VCaP (cell line): ENCODE data around the gene NEK4.
"Not testable (repeated sequence)": the region's sequence is repeated elsewhere in the genome, so short reads cannot be mapped to it uniquely, and the experiment has no call there.

Experiments used
- H3K27ac ChIP-seq: fragments of 450-650 bp; 2 replicates; pipeline ENCODE4 v1.5.1; 2017
- CTCF ChIP-seq: fragments of 450-650 bp; conservative IDR thresholded peaks from 2 replicates; pipeline ENCODE4 v1.5.1; 2017; ENCODE audit warnings: mild to moderate bottlenecking, moderate library complexity

Gene NEK4

DNA sequence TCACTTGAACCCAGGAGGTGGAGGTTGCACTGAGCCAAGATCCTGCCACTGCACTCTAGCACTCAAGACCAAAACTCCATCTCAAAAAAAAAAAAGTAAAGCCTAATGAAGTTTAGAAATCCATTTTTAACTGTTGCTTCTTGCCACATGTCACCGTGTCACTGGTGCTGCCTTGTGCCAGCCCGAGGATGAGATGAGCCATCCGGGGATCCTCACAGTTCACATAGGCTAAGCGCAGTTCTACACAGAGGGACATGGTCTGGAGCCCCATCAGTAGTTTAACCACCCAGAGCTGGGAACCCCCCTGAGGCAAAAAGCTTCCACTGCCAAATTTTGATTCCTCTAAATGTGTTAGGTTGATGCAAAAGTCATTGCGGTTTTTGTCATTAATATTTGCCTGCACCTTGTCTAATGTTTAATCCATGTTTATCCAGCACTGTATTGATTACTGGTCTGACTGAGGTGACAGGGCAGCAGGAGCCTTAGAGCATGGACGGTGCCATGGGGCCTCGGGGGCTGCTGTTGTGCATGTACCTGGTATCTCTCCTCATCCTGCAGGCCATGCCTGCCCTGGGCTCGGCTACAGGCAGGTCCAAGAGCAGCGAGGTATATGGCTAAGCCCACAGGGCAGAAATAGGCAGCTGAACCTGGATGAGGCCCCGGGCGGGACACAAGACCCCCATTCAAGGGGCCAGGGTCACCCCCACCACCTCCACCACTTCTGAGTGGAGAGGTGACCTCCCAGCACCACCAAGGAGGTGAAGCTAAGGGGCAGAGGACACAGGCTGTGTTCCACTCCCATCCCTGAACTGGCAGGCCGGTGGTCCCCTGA is 6.6 kb upstream of the NEK4 start, which contains the start of gene ITIH1:
TSS of gene ITIH1 (plus strand) at position 473 of the 832 bp plus-strand sequence. CDS start at position 490, 17 bp downstream.
- H3K27ac ChIP-seq, result no peak within 1 kb of the TSS

GRCh38 chr3:52776486-52776885 is 5.7 kb upstream of the NEK4 start:
- H3K27ac ChIP-seq, result not testable (repeated sequence)

More for the DNA sequence above, 6.6 kb upstream of the NEK4 start, which contains the start of gene ITIH1:
- TF ChIP-seq CTCF, result no peak

DNA sequence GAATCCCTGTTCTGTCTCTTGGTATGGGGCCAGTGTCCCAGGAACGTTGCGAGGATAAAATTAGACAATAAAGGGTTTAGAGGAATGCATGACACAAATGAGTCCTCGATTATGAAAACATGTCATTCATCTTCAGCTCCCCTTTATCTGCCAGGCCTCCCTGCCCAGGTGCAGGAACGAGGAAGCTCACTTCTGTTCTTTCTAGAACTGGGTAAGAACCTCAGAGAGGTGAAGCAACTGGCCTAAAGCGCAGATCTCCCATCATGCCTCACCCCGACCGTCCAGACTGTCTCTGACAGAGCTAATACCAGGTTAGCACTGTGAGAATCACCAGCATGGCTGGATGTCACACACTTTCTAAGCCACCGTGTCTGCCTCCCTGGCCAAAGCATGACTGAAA is 5.1 kb upstream of the NEK4 start:
- no peak for TF ChIP-seq CTCF
- no peak overlapping the region; the same call in 1 of the 2 replicates for H3K27ac ChIP-seq

GRCh38 chr3:52774901-52775864 is 4.4 kb upstream of the NEK4 start:
- H3K27ac ChIP-seq, result peak overlapping the region; percentile 13; the same call in 1 of the 2 replicates
- TF ChIP-seq CTCF, result no peak

DNA sequence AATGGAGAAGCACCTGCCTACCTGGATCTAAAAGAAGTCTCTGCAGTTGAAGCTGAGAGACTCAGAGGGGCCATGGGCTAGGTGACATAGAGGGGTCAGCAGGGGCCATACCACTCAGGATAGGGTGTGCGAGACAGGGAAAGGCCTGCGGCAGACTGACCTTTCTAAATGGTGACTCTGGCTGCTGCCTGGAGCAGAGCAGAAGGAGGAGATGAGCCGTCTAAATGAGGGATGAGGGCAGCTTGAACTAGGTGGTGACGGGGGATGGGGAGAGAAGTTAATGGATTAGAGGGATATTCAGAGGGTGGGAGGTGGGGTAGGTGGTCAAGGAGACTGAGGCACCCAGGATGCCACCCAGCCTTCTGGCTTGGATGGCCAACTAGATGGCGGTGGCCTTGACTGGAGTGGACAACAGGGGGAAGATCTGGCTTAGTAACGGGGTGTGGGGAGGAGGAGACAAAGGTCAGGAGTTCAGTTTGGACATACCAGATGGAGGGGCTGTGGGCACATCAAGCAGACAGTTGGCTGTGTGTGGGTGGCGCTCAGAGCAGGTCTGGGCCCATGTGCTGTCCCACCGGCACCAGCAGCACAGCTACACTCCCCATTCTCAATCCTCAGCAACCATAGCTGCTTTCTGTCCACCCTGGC is 3.5 kb upstream of the NEK4 start:
- no peak overlapping the region for H3K27ac ChIP-seq
- no peak for TF ChIP-seq CTCF

- no peak for TF ChIP-seq CTCF
- no peak overlapping the region for H3K27ac ChIP-seq
These were observed 2.8 kb upstream of the NEK4 start for GRCh38 chr3:52773361-52774065.

DNA sequence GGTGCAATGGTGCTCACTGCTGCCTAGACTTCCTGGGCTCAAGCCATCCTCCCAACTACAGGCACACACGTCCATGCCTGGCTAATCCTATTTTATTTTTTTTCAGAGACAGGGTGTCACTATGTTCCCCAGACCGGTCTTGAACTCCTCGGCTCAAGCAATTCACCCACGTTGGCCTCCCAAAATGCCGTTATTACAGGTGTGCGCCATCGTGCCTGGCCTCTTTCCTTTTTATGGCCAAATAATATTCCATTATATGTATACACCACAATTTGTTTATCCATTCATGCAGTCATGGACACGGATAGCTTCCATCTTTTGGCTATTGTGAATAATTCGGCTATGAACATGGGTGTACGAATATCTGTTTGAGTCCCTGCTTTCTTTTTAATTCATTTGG is 962 bp upstream of the NEK4 start:
- peak overlapping the region; percentile 88 for H3K27ac ChIP-seq

More for the DNA sequence above, 962 bp upstream of the NEK4 start:
- TF ChIP-seq CTCF, result no peak
